ENCODE measurements around the gene CRYBA4. TPM values are rescaled to one million over a fixed set of nuclear protein-coding genes. Genes with fewer than 3 reads are reported as not detected.

The CRYBA4 gene
- polyA plus RNA-seq, 1 donor (not counting 4 experiments of a cell fraction or from before 2014, with no cell fraction given): not detected

DNA sequence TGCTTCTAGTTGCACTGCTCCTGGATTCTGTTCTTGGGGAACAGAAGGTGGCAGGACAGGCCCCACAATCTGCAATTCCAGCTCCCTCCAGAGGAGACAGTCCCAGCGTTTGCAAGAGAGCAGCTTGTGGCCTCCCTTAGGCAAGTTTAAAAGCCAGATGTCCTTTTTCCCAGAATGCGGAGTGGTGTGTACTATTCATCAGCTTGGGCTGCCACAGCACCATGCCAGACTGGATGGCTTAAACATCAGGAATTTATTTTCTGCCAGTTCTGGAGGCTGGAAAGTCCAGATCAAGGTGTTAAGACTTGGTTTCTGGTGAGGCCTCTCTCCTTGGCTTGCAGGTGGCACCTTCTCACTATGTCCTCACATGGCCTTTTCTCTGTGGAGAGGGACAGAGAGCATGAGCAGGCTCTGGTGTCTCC lies 47.3 kb downstream of the CRYBA4 start:
- no peak overlapping the region for H2AFZ ChIP-seq (ENCODE audit: control insufficient read depth, low read length)
- H3K27me3 ChIP-seq (ENCODE audit: control insufficient read depth, extremely low read depth, insufficient read depth, low read length): no peaks in the 10 kb centered on the region
- no peak overlapping the region for H3K9ac ChIP-seq (ENCODE audit: control insufficient read depth, extremely low read depth, insufficient read depth, low read length)
- TF ChIP-seq EZH2 (IDR thresholded peaks at IDR 0.05; ENCODE audit: low read length): no peak
- TF ChIP-seq, protein P1, sequence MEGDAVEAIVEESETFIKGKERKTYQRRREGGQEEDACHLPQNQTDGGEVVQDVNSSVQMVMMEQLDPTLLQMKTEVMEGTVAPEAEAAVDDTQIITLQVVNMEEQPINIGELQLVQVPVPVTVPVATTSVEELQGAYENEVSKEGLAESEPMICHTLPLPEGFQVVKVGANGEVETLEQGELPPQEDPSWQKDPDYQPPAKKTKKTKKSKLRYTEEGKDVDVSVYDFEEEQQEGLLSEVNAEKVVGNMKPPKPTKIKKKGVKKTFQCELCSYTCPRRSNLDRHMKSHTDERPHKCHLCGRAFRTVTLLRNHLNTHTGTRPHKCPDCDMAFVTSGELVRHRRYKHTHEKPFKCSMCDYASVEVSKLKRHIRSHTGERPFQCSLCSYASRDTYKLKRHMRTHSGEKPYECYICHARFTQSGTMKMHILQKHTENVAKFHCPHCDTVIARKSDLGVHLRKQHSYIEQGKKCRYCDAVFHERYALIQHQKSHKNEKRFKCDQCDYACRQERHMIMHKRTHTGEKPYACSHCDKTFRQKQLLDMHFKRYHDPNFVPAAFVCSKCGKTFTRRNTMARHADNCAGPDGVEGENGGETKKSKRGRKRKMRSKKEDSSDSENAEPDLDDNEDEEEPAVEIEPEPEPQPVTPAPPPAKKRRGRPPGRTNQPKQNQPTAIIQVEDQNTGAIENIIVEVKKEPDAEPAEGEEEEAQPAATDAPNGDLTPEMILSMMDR (optimal IDR thresholded peaks at IDR 0.05 in 1 of 3, IDR thresholded peaks at IDR 0.05 in 1 of 3, conservative IDR thresholded peaks at IDR 0.05 in 1 of 3; ENCODE audit: extremely low read depth in 1 of 3, insufficient read depth in 2 of 3, low read length in 3 of 3): peak; percentile 20 to 67 (median 56)
- no peaks in the 10 kb centered on the region for H4K20me1 ChIP-seq (ENCODE audit: control insufficient read depth, extremely low read depth, insufficient read depth, low read length)
- H3K79me2 ChIP-seq (ENCODE audit: control insufficient read depth, insufficient read depth, low read length): no peaks in the 10 kb centered on the region
- dilution Hi-C loops (cut with MboI; ENCODE audit: extremely low pct_ligation_motif_present, low sequenced_read_pairs): no loop called here
- no peak for DNase-seq (ENCODE audit: low read depth, low spot score)
- peaks cover 2% of the 10 kb centered on the region for H3K9me1 ChIP-seq (ENCODE audit: control insufficient read depth, extremely low read depth, insufficient read depth, low read length)
- H3K9me3 ChIP-seq (ENCODE audit: control insufficient read depth, low read depth, low read length): no peaks in the 10 kb centered on the region
- H3K4me2 ChIP-seq (ENCODE audit: control insufficient read depth, extremely low read depth, insufficient read depth, low read depth, low read length): no peak overlapping the region
- H3K4me1 ChIP-seq (ENCODE audit: control insufficient read depth, extremely low read depth, insufficient read depth, low read length): peaks cover 37% of the 10 kb centered on the region
- FAIRE-seq: no peak
- H3K36me3 ChIP-seq (ENCODE audit: control insufficient read depth in 2 of 2, extremely low read depth in 1 of 2, insufficient read depth in 2 of 2, low read length in 2 of 2): no peaks in the 10 kb centered on the region
- H3K27ac ChIP-seq (ENCODE audit: control insufficient read depth, insufficient read depth, low read length): no peak overlapping the region
- no peak overlapping the region for H3K4me3 ChIP-seq (ENCODE audit: control insufficient read depth in 2 of 3, extremely low read depth in 1 of 3, insufficient read depth in 2 of 3, low read depth in 1 of 3, low read length in 3 of 3)

DNA sequence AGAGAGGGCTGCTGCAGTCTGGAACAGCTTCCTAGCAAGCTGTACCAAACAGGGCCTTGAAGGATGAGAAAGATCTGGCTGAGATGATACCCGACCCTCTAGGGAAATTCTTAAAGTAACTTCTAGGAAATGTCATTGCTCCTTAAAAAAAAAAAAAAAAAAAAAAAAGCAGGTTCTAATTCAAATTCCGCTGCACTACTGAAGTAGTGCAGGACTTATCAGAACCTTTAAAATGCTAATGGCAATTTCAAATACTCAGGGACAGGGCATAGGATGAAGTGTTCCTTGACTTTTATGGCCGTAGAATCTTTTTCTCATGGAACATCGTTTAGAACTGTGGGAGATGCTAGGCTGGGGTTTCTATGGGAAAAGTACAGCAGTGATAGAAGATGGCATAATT lies 48.7 kb downstream of the CRYBA4 start:
- Histone ChIP-seq H3K36me3 (ENCODE audit: control insufficient read depth in 2 of 2, extremely low read depth in 1 of 2, insufficient read depth in 2 of 2, low read length in 2 of 2) (no peaks in the 10 kb centered on the region), H3K9me1 (ENCODE audit: control insufficient read depth, extremely low read depth, insufficient read depth, low read length) (peaks cover 5% of the 10 kb centered on the region), H3K79me2 (ENCODE audit: control insufficient read depth, insufficient read depth, low read length) (peaks cover 9% of the 10 kb centered on the region), H2AFZ (ENCODE audit: control insufficient read depth, low read length) (no peak overlapping the region), H3K27ac (ENCODE audit: control insufficient read depth, insufficient read depth, low read length) (no peak overlapping the region), H3K4me2 (ENCODE audit: control insufficient read depth, extremely low read depth, insufficient read depth, low read depth, low read length) (no peak overlapping the region), H3K9me3 (ENCODE audit: control insufficient read depth, low read depth, low read length) (no peaks in the 10 kb centered on the region), H4K20me1 (ENCODE audit: control insufficient read depth, extremely low read depth, insufficient read depth, low read length) (no peaks in the 10 kb centered on the region), H3K27me3 (ENCODE audit: control insufficient read depth, extremely low read depth, insufficient read depth, low read length) (no peaks in the 10 kb centered on the region), H3K4me3 (ENCODE audit: control insufficient read depth in 2 of 3, extremely low read depth in 1 of 3, insufficient read depth in 2 of 3, low read depth in 1 of 3, low read length in 3 of 3) (no peak overlapping the region), H3K9ac (ENCODE audit: control insufficient read depth, extremely low read depth, insufficient read depth, low read length) (no peak overlapping the region), H3K4me1 (ENCODE audit: control insufficient read depth, extremely low read depth, insufficient read depth, low read length) (peaks cover 43% of the 10 kb centered on the region)
- FAIRE-seq (no peak), DNase-seq (ENCODE audit: low read depth, low spot score) (no peak)
- dilution Hi-C loops (cut with MboI; ENCODE audit: extremely low pct_ligation_motif_present, low sequenced_read_pairs): no loop called here
- no peak for TF ChIP-seq EZH2 (IDR thresholded peaks at IDR 0.05; ENCODE audit: low read length)
- TF ChIP-seq, protein P1 (optimal IDR thresholded peaks at IDR 0.05 in 1 of 3, IDR thresholded peaks at IDR 0.05 in 1 of 3, conservative IDR thresholded peaks at IDR 0.05 in 1 of 3; ENCODE audit: extremely low read depth in 1 of 3, insufficient read depth in 2 of 3, low read length in 3 of 3): no peak
